Adrenal gland (tissue), 12 donors: ENCODE data around the gene DEFB131B. TPM values are rescaled to one million over a fixed set of nuclear protein-coding genes. Genes with fewer than 3 reads are reported as not detected.

Experiments used
- DNase-seq, 7 donors: peaks; one replicate each; pipeline ENCODE4 v3.0.0-alpha.2; 2019 to 2020
- H3K27ac ChIP-seq, 5 donors: fragments of 200-600 bp; sonication (generic) in 4 of 5; 1 replicate in 3 of 5; 2 replicates in 2 of 5; pipeline versions ENCODE4 v1.5.1 to v1.8.0; 2016 to 2020; ENCODE audit warnings: mild to moderate bottlenecking in 1 of 5
- H3K27me3 ChIP-seq: fragments of 200-600 bp; 2 replicates; pipeline ENCODE4 v1.8.0; 2021
- H3K36me3 ChIP-seq, 2 donors: fragments of 200-600 bp; replicated peaks in 1 of 2; 1 replicate in 1 of 2; 2 replicates in 1 of 2; pipeline versions ENCODE4 v1.5.1 to v1.8.0; 2018 to 2022
- H3K4me1 ChIP-seq, 2 donors: fragments of 200-600 bp; replicated peaks in 1 of 2; 1 replicate in 1 of 2; 2 replicates in 1 of 2; pipeline versions ENCODE4 v1.5.1 to v1.8.0; 2018 to 2021
- H3K4me3 ChIP-seq, 4 donors: fragments of 200-600 bp; sonication (generic) in 3 of 4; one replicate each; pipeline ENCODE4 v1.5.1; 2016 to 2018
- H3K9me3 ChIP-seq, 3 donors: fragments of 200-600 bp; sonication (generic) in 1 of 3; replicated peaks in 1 of 3; 1 replicate in 2 of 3; 2 replicates in 1 of 3; pipeline versions ENCODE4 v1.5.1 to v1.8.0; 2016 to 2021
- CTCF ChIP-seq, 6 experiments: fragments of 450-650 bp in 4 of 6; fragments of 200-600 bp in 2 of 6; sonication (generic) in 1 of 6; IDR thresholded peaks; 1 replicate in 5 of 6; 2 replicates in 1 of 6; pipeline versions ENCODE4 v1.5.1 to v1.8.0; 2016 to 2021; ENCODE audit warnings: antibody characterized with exemption in 6 of 6, mild to moderate bottlenecking in 2 of 6, moderate library complexity in 1 of 6
- POLR2A ChIP-seq, 2 donors: fragments of 450-650 bp; IDR thresholded peaks; one replicate each; pipeline ENCODE4 v1.6.1; 2017; ENCODE audit warnings: antibody characterized with exemption in 2 of 2, mild to moderate bottlenecking in 2 of 2, moderate library complexity in 1 of 2
- WGBS, 4 donors: extraction: QIAGEN DNeasy Blood & Tissue Kit in 2 of 4; methylation state at CpG; one replicate each; pipeline versions ENCODE4 v1.1.5 to v1.1.7; 2013 to 2017; 5-methylcytosine and 5-hydroxymethylcytosine counted together
- intact Hi-C, 2 donors: fragments of 100-400 bp; cut with DNase I; formaldehyde crosslinking; loops; one replicate each; pipeline versions ENCODE4 v1.14.1 to v1.15.0; 2022 to 2023
- polyA plus RNA-seq, 3 donors: library from polyadenylated mRNA; stranded (reverse); fragments of 200-250 nt in 2 of 3; fragments of 350-450 nt in 1 of 3; fragmentation: Illumina TruSeq in 1 of 3; extraction: RNeasy Lipid Tissue Mini Kit (QIAGEN cat#74804) in 1 of 3; gene quantifications; one replicate each; pipeline ENCODE4 v1.2.3, GENCODE V29; 2013 to 2014
- small RNA-seq, 2 donors: library from RNA; depleted of rRNA; stranded (forward); fragments of <200 nt; gene quantifications; one replicate each; pipeline ENCODE3, GENCODE V24; 2016
- total RNA-seq, 9 donors: library from RNA; depleted of rRNA in 4 of 9; stranded (reverse); fragments of >200 nt in 4 of 9; fragments of 120-200 nt in 1 of 9; fragmentation: NEBNext Ultra II Directional in 1 of 9; extraction: Animal tissue kit (Norgen Biotek cat#: 25700) in 1 of 9; gene quantifications; one replicate each; pipeline versions ENCODE4 v1.1.0 to v1.2.4, GENCODE V29; 2013 to 2023
- donor health status: healthy with polysubstance abuse.
- donor health status: Bipolar disorder and iron deficiency.
- donor health status: DM: yes; HTN: yes; CAD: no.
- donor health status: DM: no; HTN: no; CAD: no.
- donor health status: DM: no; HTN: no; CAD: no.
- donor health status: DM: yes; HTN: yes; CAD: no.

DEFB131B gene
- total and polyA plus RNA-seq, 12 donors, result not detected

DNA sequence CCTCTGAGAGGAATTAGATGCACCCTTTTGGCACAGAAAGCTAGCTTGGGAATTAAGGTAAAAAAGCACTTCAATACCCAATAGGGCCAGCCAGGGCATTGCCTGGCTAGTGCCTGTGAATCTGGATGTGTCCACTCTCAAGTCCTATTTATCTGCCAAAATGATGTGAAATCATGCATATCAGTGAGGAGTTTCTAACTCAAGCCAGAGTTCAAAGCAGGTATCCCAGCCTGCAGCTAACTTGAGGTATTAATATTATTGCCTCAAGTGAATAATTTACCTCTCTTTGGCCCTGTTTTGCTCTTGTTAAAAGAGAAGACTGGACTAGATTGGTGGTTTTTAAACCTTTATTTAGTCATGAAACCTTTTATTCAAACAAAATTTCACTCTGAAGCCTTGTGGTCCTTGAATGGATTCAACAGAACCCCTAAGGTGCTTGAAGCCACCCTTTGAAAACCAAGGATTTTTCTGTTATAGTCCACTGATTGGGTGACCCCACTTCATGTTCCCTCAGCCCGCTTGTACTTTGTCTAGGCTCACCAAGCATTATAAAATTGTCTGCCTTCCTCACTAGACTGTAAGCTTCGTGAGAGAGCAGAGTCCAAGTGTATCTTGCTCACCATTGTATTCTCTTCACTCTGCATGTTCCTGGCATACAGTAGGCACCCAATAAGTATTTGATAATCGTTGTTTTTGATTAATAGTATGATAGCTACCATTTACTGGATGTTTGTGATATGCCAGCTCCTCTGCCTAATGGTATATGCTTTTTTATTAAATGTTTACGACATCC lies 55.1 kb downstream of the DEFB131B start:
- Histone ChIP-seq H3K27me3 (no peaks in the 10 kb centered on the region), H3K36me3 (no peaks in the 10 kb centered on the region), H3K4me1 (peaks cover 15 to 52% of the 10 kb centered on the region in 2 donors), H3K9me3 (no peaks in the 10 kb centered on the region), H3K27ac (no peak overlapping the region), H3K4me3 (no peak overlapping the region)
- 88 to 96% (median 89%) methylated on average over 4 of the region's 4 CpGs for WGBS, 4 donors
- no peak for DNase-seq
- TF ChIP-seq CTCF (IDR thresholded peaks at IDR 0.05) (no peak), POLR2A (IDR thresholded peaks at IDR 0.05) (no peak)
- intact Hi-C loops, result no loop called here

Small RNA genes within 50 kb of the gene (small RNA-seq; reads per million reads assigned to genes)
- 0 reads per million in 2 donors for gene RNA5SP342

Other genes with a start within 250 kb of the DEFB131B start
- gene DEFB108B, start 45.3 kb upstream of the DEFB131B start, total RNA-seq, result not detected
- gene DEFB108B, start 45.3 kb upstream of the DEFB131B start, polyA plus RNA-seq, result not detected
- gene XNDC1N, start 50.1 kb downstream of the DEFB131B start, total RNA-seq, result 10 to 100 TPM in 1 of 9 donors, 1 to 10 TPM in 8; 3.9 to 11.1 (median 6.2) TPM
- 1 to 10 TPM; 2.2 to 8.0 (median 3.4) TPM for gene XNDC1N, start 50.1 kb downstream of the DEFB131B start, polyA plus RNA-seq
- gene RNF121, start 50.6 kb downstream of the DEFB131B start, total RNA-seq, result 10 to 100 TPM; 26.7 to 49.3 (median 31.3) TPM
- gene RNF121, start 50.6 kb downstream of the DEFB131B start, polyA plus RNA-seq, result 10 to 100 TPM; 13.3 to 34.7 (median 21.0) TPM
- gene IL18BP, start 120.5 kb downstream of the DEFB131B start, total RNA-seq, result 10 to 100 TPM in 4 of 9 donors, 1 to 10 TPM in 5; 3.2 to 41.2 (median 9.0) TPM
- 10 to 100 TPM; 17.3 to 25.4 (median 19.2) TPM for gene IL18BP, start 120.5 kb downstream of the DEFB131B start, polyA plus RNA-seq
- gene NUMA1, start 202.1 kb downstream of the DEFB131B start, total RNA-seq, result 100 to 1,000 TPM in 8 of 9 donors, 10 to 100 TPM in 1; 87.5 to 380 (median 273) TPM
- gene NUMA1, start 202.1 kb downstream of the DEFB131B start, polyA plus RNA-seq, result 100 to 1,000 TPM in 2 of 3 donors, 10 to 100 TPM in 1; 86.7 to 677 (median 313) TPM
- 10 to 100 TPM in 5 of 9 donors, 1 to 10 TPM in 4; 2.4 to 15.4 (median 10.9) TPM for gene LRRC51, start 202.4 kb downstream of the DEFB131B start, total RNA-seq
- 10 to 100 TPM in 2 of 3 donors, 1 to 10 TPM in 1; 5.3 to 15.7 (median 10.4) TPM for gene LRRC51, start 202.4 kb downstream of the DEFB131B start, polyA plus RNA-seq
- gene LAMTOR1, start 224.8 kb downstream of the DEFB131B start, total RNA-seq, result 100 to 1,000 TPM; 107 to 297 (median 145) TPM
- 100 to 1,000 TPM in 1 of 3 donors, 10 to 100 TPM in 2; 86.1 to 140 (median 89.1) TPM for gene LAMTOR1, start 224.8 kb downstream of the DEFB131B start, polyA plus RNA-seq
- gene TOMT, start 227.5 kb downstream of the DEFB131B start, total RNA-seq, result not detected
- not detected for gene TOMT, start 227.5 kb downstream of the DEFB131B start, polyA plus RNA-seq
- gene ANAPC15, start 234.2 kb downstream of the DEFB131B start, total RNA-seq, result 10 to 100 TPM; 15.3 to 47.7 (median 34.5) TPM
- gene ANAPC15, start 234.2 kb downstream of the DEFB131B start, polyA plus RNA-seq, result 10 to 100 TPM; 62.7 to 80.0 (median 77.1) TPM